Activated naive CD4-positive, alpha-beta T cell treated with anti-CD3 and anti-CD28 coated beads, Interleukin-2, amount 50 U/mL, for 24 hours (primary cell): ENCODE results near the gene PBX3.

Source experiments
- H3K27ac Mint-ChIP-seq: one replicate; pipeline ENCODE4 v1.8.0; 2021; ENCODE audit warnings: mild to moderate bottlenecking, mixed read lengths
- H3K27me3 Mint-ChIP-seq: one replicate; pipeline ENCODE4 v1.8.0; 2021; ENCODE audit warnings: mixed read lengths
- H3K36me3 Mint-ChIP-seq: one replicate; pipeline ENCODE4 v1.8.0; 2021; ENCODE audit warnings: mixed read lengths
- H3K4me1 Mint-ChIP-seq: one replicate; pipeline ENCODE4 v1.8.0; 2021; ENCODE audit warnings: mixed read lengths
- H3K4me3 Mint-ChIP-seq: one replicate; pipeline ENCODE4 v1.8.0; 2021; ENCODE audit warnings: mild to moderate bottlenecking, mixed read lengths
- H3K9me3 Mint-ChIP-seq: one replicate; pipeline ENCODE4 v1.8.0; 2021; ENCODE audit warnings: mixed read lengths

Gene PBX3

GRCh38 chr9:125784286-125785049 lies 37.3 kb downstream of the PBX3 start:
- Mint-ChIP-seq H3K4me3 (no peak overlapping the region), H3K9me3 (no peaks in the 10 kb centered on the region), H3K4me1 (peaks cover 19% of the 10 kb centered on the region), H3K27me3 (no peaks in the 10 kb centered on the region), H3K36me3 (peaks cover 13% of the 10 kb centered on the region), H3K27ac (no peak overlapping the region)

DNA sequence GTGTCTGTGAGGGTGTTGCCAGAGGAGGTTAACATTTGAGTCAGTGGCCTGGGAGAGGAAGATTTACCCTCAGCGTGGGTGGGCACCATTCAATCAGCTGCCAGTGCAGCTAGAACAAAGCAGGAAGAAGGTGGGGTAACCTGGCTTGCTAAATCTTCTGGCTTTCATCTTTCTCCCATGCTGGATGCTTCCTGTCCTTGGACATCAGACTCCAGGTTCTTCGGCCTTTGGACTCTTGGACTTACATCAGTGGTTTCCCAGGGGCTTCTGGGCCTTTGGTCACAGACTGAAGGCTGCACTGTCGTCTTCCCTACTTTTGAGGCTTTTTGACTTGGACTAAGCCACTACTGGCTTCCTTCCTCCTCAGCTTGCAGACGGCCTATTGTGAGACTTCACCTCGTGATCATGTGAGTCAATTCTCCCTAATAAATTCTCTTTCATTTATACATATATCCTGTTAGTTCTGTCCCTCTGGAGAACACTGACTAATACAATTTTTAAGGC lies 38.1 kb downstream of the PBX3 start:
- peaks cover 19% of the 10 kb centered on the region for H3K4me1 Mint-ChIP-seq
- no peaks in the 10 kb centered on the region for H3K9me3 Mint-ChIP-seq
- no peak overlapping the region for H3K4me3 Mint-ChIP-seq
- no peak overlapping the region for H3K27ac Mint-ChIP-seq
- H3K27me3 Mint-ChIP-seq: no peaks in the 10 kb centered on the region
- peaks cover 13% of the 10 kb centered on the region for H3K36me3 Mint-ChIP-seq

DNA sequence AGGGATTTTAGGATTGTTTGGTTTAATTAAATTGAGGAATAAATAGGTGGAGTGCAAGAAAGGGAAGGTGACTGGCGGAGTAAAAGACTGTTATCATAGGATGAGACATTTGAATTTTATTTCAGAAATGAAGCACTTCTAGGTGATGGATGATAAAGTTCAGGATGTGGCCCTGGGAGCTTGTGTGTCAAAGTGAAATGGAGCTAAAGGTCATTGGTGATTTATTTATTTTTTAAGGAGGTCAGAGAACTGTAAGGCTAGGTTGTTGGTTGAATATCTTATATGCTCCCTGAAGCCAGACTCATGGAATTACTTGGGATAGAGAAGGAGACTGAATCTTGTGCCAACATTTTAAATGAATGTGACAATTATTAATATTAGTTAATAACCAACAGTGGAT lies 40.5 kb downstream of the PBX3 start:
- Mint-ChIP-seq H3K9me3 (no peaks in the 10 kb centered on the region), H3K27me3 (no peaks in the 10 kb centered on the region), H3K27ac (no peak overlapping the region), H3K4me1 (peaks cover 19% of the 10 kb centered on the region), H3K36me3 (peaks cover 7% of the 10 kb centered on the region), H3K4me3 (no peak overlapping the region)

GRCh38 chr9:125789196-125789595 lies 42.0 kb downstream of the PBX3 start:
- no peak overlapping the region for H3K27ac Mint-ChIP-seq
- H3K9me3 Mint-ChIP-seq: no peaks in the 10 kb centered on the region
- H3K4me1 Mint-ChIP-seq: peaks cover 19% of the 10 kb centered on the region
- peaks cover 3% of the 10 kb centered on the region for H3K36me3 Mint-ChIP-seq
- H3K4me3 Mint-ChIP-seq: no peak overlapping the region
- H3K27me3 Mint-ChIP-seq: no peaks in the 10 kb centered on the region

GRCh38 chr9:125794708-125795107 lies 47.5 kb downstream of the PBX3 start:
- Mint-ChIP-seq H3K27me3 (no peaks in the 10 kb centered on the region), H3K27ac (no peak overlapping the region), H3K4me3 (no peak overlapping the region), H3K4me1 (no peaks in the 10 kb centered on the region), H3K9me3 (no peaks in the 10 kb centered on the region), H3K36me3 (no peaks in the 10 kb centered on the region)

DNA sequence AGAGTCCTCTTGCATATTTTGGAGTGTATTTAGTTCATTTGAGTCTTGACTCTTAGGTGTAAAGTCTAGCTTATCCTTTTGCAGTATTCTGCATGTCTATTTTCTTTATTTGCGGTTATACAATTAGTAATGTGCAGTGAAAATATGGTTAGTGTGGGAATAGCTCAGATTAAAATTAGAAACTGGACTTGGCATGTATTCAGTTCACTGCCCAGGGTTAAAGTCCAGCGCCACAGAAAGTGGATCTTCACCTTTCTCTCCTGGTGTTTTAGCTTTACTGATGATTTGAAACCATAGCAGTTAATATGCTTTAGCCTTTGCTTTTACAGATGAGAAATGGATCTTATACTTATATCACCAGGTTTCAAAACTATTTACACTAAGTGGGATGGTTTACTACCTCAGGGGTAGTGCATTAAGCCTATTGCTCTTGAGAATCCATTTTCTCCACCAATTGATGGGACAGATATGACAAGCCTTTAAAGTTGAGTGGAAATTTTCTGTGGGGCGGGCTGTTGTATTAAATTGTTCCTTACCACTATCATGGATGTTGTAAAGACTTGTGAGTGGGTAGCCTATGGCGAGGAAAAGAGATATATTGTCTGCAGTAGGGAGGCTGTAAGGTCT lies 48.9 kb downstream of the PBX3 start:
- no peak overlapping the region for H3K27ac Mint-ChIP-seq
- no peaks in the 10 kb centered on the region for H3K36me3 Mint-ChIP-seq
- no peaks in the 10 kb centered on the region for H3K9me3 Mint-ChIP-seq
- no peaks in the 10 kb centered on the region for H3K4me1 Mint-ChIP-seq
- no peaks in the 10 kb centered on the region for H3K27me3 Mint-ChIP-seq
- H3K4me3 Mint-ChIP-seq: no peak overlapping the region

DNA sequence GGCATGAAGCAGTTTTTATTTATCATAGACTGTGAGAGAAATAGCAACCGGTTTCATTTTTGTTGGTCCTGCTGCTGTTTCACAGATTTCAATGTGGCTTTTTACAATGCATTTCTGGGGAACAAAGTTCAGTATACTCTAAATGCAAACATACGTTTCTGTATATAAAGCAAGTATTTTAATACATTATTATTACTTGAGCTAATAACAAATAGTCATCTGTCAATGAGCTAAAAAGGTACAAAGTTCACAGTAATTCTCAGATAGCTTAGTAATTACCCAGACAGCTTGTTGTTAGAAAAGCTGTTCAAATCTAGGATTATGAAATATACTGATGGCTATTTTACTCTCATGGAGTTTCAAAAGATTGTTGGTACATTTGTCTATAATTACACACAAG lies 50.8 kb downstream of the PBX3 start:
- Mint-ChIP-seq H3K27ac (no peak overlapping the region), H3K4me1 (no peaks in the 10 kb centered on the region), H3K36me3 (peaks cover 2% of the 10 kb centered on the region), H3K9me3 (no peaks in the 10 kb centered on the region), H3K4me3 (no peak overlapping the region), H3K27me3 (no peaks in the 10 kb centered on the region)

DNA sequence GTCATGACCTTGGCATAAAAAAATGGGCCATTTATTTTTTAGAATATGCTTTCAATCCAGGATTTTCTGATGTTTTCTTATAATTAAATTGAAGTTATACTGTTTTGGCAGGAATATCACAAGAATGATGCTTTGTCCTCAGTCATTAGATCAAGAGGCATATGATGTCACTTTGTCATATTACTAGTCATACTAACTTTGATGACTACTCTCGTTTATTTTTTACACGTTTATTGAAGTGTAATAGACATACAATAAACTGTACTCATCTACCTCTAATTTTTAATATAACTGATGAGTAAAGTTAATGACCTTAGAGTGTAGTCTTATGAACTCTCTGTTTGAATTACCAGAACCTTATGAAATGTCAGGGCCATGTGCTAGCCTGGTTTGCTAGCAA lies 56.4 kb downstream of the PBX3 start:
- no peak overlapping the region for H3K4me3 Mint-ChIP-seq
- no peak overlapping the region for H3K27ac Mint-ChIP-seq
- H3K27me3 Mint-ChIP-seq: no peaks in the 10 kb centered on the region
- H3K9me3 Mint-ChIP-seq: no peaks in the 10 kb centered on the region
- no peaks in the 10 kb centered on the region for H3K4me1 Mint-ChIP-seq
- H3K36me3 Mint-ChIP-seq: peaks cover 2% of the 10 kb centered on the region

GRCh38 chr9:125805057-125805456 lies 57.9 kb downstream of the PBX3 start:
- Mint-ChIP-seq H3K9me3 (no peaks in the 10 kb centered on the region), H3K4me3 (no peak overlapping the region), H3K36me3 (peaks cover 2% of the 10 kb centered on the region), H3K4me1 (no peaks in the 10 kb centered on the region), H3K27me3 (no peaks in the 10 kb centered on the region), H3K27ac (no peak overlapping the region)

DNA sequence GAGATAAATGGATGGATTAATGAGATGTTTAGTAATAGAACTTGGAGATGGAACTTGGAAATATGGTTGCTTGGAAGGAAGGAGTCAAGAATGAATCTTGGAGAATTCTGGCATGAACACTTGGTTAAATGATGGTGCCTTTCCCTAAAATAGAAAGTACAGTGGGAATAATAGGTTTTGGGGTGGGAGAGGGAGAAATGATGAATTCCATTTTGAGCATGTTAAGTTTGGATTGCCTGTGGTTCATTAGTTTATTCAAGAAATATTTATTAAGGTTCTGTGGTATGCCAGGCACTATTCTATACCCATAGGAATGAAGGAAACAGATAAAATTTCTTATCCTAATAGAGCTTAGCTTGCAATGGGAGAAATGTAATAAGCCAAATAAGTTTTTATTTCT lies 58.4 kb downstream of the PBX3 start:
- Mint-ChIP-seq H3K36me3 (peaks cover 2% of the 10 kb centered on the region), H3K4me1 (no peaks in the 10 kb centered on the region), H3K27me3 (no peaks in the 10 kb centered on the region), H3K27ac (no peak overlapping the region), H3K4me3 (no peak overlapping the region), H3K9me3 (no peaks in the 10 kb centered on the region)

GRCh38 chr9:125807079-125807478 lies 59.9 kb downstream of the PBX3 start:
- Mint-ChIP-seq H3K9me3 (no peaks in the 10 kb centered on the region), H3K4me3 (no peak overlapping the region), H3K4me1 (no peaks in the 10 kb centered on the region), H3K27ac (no peak overlapping the region), H3K27me3 (no peaks in the 10 kb centered on the region), H3K36me3 (peaks cover 1% of the 10 kb centered on the region)

DNA sequence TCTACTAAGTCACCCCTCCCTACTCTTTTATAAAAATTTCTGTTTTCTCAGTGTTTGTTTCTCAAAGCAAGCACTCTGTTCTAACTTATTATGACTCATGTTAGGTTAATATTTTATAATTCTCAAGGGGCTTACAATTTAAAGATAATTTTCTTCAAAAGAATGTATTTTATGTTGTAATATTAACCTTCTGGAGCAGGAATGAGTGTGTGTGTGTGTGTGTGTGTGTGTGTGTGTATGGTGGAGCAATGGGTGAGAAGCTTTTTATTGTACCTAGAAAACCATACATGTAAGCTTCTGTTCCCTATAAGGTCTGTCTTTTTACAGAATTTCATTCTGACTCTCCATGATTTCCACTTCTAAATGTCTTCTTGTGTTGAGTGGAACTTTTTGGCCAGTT lies 63.0 kb downstream of the PBX3 start:
- no peak overlapping the region for H3K27ac Mint-ChIP-seq
- H3K9me3 Mint-ChIP-seq: no peaks in the 10 kb centered on the region
- no peaks in the 10 kb centered on the region for H3K27me3 Mint-ChIP-seq
- H3K4me3 Mint-ChIP-seq: no peak overlapping the region
- peaks cover 1% of the 10 kb centered on the region for H3K36me3 Mint-ChIP-seq
- no peaks in the 10 kb centered on the region for H3K4me1 Mint-ChIP-seq

DNA sequence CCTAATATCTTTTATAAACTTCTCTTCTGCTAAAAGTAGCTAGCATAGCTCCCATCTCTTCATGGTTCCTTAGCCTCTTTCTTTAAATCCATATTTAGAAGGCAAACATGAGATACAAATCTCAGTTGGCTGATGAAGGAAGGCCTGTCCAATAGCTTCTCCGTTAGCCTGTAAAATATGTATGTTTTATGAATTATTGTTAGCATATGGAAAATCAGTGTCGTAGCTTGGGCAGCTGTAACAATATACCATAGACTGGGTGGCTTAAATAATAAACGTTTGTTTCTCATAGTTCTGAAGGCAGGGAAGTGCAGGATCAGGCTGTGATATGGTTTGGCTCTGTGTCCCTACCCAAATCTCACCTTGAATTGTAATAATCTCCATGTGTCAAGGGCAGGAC lies 63.8 kb downstream of the PBX3 start:
- Mint-ChIP-seq H3K36me3 (peaks cover 1% of the 10 kb centered on the region), H3K4me3 (no peak overlapping the region), H3K27ac (no peak overlapping the region), H3K27me3 (no peaks in the 10 kb centered on the region), H3K4me1 (no peaks in the 10 kb centered on the region), H3K9me3 (no peaks in the 10 kb centered on the region)

DNA sequence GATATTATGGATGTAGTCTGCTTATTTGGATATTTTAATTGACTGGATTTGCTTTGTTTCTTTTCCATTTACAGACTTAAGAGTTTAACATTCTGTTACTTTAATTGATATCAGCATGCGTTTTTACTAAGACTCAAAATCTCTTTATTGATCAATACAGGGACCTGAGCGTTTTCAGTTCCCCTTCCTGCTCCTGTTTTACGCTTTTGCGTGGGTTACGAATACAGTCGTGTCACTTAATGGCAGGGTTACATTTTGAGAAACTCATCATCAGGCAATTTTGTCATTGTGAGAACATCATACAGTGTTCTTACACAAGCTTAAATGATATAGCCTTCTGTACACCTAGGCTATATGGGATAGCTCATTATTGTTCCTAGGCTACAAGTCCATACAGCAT lies 65.2 kb downstream of the PBX3 start:
- no peaks in the 10 kb centered on the region for H3K27me3 Mint-ChIP-seq
- no peaks in the 10 kb centered on the region for H3K9me3 Mint-ChIP-seq
- H3K36me3 Mint-ChIP-seq: peaks cover 1% of the 10 kb centered on the region
- H3K4me3 Mint-ChIP-seq: no peak overlapping the region
- H3K27ac Mint-ChIP-seq: no peak overlapping the region
- no peaks in the 10 kb centered on the region for H3K4me1 Mint-ChIP-seq

DNA sequence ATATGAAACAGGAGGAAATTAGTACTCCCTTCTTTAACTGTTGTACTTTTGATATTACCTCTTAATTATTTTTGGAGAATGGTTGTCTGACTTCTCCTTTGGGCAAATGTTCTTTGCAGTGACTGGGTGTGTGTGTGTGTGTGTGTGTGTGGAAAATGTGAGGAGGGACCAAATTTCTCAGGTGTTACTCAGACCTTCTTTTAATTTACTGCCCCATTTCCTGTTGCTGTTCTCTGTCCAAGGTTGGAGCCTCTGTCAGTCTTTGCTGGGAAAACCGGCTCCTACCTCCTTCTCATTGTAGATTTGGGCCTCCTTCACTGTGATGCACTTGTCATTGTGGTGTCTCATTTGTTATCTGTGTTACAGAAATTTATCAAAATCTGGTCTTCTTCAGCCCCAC lies 68.4 kb downstream of the PBX3 start:
- peaks cover 7% of the 10 kb centered on the region for H3K4me1 Mint-ChIP-seq
- no peak overlapping the region for H3K4me3 Mint-ChIP-seq

GRCh38 chr9:125816321-125816720 lies 69.1 kb downstream of the PBX3 start:
- no peaks in the 10 kb centered on the region for H3K27me3 Mint-ChIP-seq
- no peak overlapping the region for H3K27ac Mint-ChIP-seq
- H3K4me3 Mint-ChIP-seq: no peak overlapping the region
- H3K4me1 Mint-ChIP-seq: peaks cover 12% of the 10 kb centered on the region
- H3K9me3 Mint-ChIP-seq: no peaks in the 10 kb centered on the region
- peaks cover 1% of the 10 kb centered on the region for H3K36me3 Mint-ChIP-seq

More for the DNA sequence above, 68.4 kb downstream of the PBX3 start:
- Mint-ChIP-seq H3K27me3 (no peaks in the 10 kb centered on the region), H3K36me3 (peaks cover 1% of the 10 kb centered on the region), H3K27ac (no peak overlapping the region), H3K9me3 (no peaks in the 10 kb centered on the region)
